ENCODE data around the gene DNAH10.

Gene DNAH10

GRCh38 chr12:123889848-123890535 lies 127.9 kb downstream of the DNAH10 start:
- Histone ChIP-seq H2AFZ (ENCODE audit: low read depth, low read length) (no peak overlapping the region), H3K4me1 (ENCODE audit: insufficient read depth, low read length) (no peaks in the 10 kb centered on the region), H3K4me3 (ENCODE audit: low read length) (no peak overlapping the region), H3K27me3 (ENCODE audit: insufficient read depth, low read length) (no peaks in the 10 kb centered on the region), H3K36me3 (ENCODE audit: insufficient read depth, low read length) (no peaks in the 10 kb centered on the region), H3K9me3 (ENCODE audit: low read length) (peaks cover 1% of the 10 kb centered on the region)

DNA sequence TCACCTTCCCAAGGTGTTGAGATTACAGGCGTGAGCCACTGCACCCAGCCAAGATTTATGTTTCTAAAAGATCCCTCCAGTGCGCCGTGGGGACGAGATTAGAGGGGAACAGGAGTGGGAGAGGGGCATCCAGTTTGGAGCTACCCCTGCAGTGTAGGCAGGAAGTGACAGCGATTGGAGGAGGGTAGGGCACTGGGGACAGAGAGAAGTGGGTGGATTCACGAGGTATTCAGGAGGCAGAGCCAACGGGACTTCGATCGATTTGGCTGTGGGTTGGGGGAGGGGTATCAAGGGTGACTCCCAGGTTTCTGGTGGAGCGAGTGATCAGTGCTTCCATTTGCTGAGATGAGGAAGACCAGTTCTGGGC lies 128.4 kb downstream of the DNAH10 start:
- Histone ChIP-seq H2AFZ (ENCODE audit: low read depth, low read length) (no peak overlapping the region), H3K36me3 (ENCODE audit: insufficient read depth, low read length) (no peaks in the 10 kb centered on the region), H3K4me1 (ENCODE audit: insufficient read depth, low read length) (no peaks in the 10 kb centered on the region), H3K27me3 (ENCODE audit: insufficient read depth, low read length) (no peaks in the 10 kb centered on the region), H3K4me3 (ENCODE audit: low read length) (no peak overlapping the region), H3K9me3 (ENCODE audit: low read length) (peaks cover 1% of the 10 kb centered on the region)

DNA sequence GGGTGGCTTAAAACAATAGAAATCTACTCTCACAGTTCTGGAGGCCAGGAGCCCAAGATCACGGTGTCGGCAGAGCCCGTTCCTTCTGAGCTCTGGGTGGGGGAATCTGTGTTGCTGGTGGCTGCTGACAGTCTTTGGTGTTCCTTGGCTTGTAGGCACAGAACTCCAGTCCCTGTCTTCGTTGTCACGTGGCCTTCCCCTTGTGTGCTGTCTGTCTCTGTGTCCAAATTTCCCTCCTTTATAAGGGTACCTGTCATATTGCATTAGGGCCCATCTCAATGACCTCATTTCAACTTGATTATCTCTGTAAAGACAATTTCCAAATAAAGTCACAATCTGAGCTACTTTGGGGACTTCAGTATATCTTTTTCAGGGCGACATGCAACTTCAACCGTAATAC lies 128.9 kb downstream of the DNAH10 start:
- H3K27me3 ChIP-seq (ENCODE audit: insufficient read depth, low read length) = no peaks in the 10 kb centered on the region

GRCh38 chr12:123891516-123892179 lies 129.5 kb downstream of the DNAH10 start:
- no peaks in the 10 kb centered on the region for H3K27me3 ChIP-seq (ENCODE audit: insufficient read depth, low read length)
- H3K4me1 ChIP-seq (ENCODE audit: insufficient read depth, low read length) = no peaks in the 10 kb centered on the region
- H3K9me3 ChIP-seq (ENCODE audit: low read length) = peaks cover 1% of the 10 kb centered on the region
- no peaks in the 10 kb centered on the region for H3K36me3 ChIP-seq (ENCODE audit: insufficient read depth, low read length)
- H2AFZ ChIP-seq (ENCODE audit: low read depth, low read length) = no peak overlapping the region
- no peak overlapping the region for H3K4me3 ChIP-seq (ENCODE audit: low read length)

More for the DNA sequence above, 128.9 kb downstream of the DNAH10 start:
- Histone ChIP-seq H2AFZ (ENCODE audit: low read depth, low read length) (no peak overlapping the region), H3K36me3 (ENCODE audit: insufficient read depth, low read length) (no peaks in the 10 kb centered on the region), H3K4me1 (ENCODE audit: insufficient read depth, low read length) (no peaks in the 10 kb centered on the region), H3K9me3 (ENCODE audit: low read length) (peaks cover 1% of the 10 kb centered on the region), H3K4me3 (ENCODE audit: low read length) (no peak overlapping the region)

DNA sequence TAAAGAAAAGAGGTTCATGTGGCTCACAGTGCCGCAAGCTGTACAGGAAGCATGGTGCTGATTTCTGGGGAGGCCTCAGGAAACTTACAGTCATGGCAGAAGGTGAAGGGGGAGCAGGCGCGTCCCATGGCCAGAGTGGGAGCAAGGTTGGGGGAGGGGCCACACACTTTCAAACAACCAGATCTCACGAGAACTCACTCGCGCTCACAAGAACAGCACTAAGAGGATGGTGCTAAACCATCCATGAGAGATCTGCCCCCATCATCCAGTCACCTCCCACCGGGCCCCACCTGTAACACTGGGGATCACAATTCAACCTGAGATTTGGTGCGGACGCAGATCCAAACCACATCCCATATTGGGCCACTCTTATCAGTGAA lies 130.1 kb downstream of the DNAH10 start:
- no peaks in the 10 kb centered on the region for H3K27me3 ChIP-seq (ENCODE audit: insufficient read depth, low read length)
- H3K4me3 ChIP-seq (ENCODE audit: low read length) = no peak overlapping the region
- H3K36me3 ChIP-seq (ENCODE audit: insufficient read depth, low read length) = no peaks in the 10 kb centered on the region
- no peak overlapping the region for H2AFZ ChIP-seq (ENCODE audit: low read depth, low read length)
- peaks cover 1% of the 10 kb centered on the region for H3K9me3 ChIP-seq (ENCODE audit: low read length)
- H3K4me1 ChIP-seq (ENCODE audit: insufficient read depth, low read length) = no peaks in the 10 kb centered on the region

DNA sequence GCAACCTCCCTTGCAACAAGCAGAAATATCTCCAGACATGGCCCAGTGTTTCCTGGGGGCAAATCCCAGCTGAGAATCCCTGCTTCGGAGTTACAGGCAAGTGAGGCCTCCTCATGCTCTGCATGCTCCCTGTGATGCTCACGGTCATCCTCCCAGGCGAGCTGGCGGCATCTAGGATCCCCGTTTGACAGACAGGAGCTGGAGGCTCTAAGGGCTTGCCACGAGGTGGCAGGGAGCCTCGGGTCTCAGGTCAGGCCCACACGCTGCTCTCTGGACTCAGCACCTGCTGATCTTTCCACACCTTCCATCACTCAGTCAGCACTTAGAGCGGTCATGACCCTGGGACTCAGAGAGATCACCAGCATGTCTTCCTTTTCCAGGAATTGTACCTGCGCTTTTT lies 130.8 kb downstream of the DNAH10 start:
- no peak overlapping the region for H2AFZ ChIP-seq (ENCODE audit: low read depth, low read length)
- peaks cover 1% of the 10 kb centered on the region for H3K9me3 ChIP-seq (ENCODE audit: low read length)
- H3K4me3 ChIP-seq (ENCODE audit: low read length) = no peak overlapping the region
- H3K27me3 ChIP-seq (ENCODE audit: insufficient read depth, low read length) = no peaks in the 10 kb centered on the region
- no peaks in the 10 kb centered on the region for H3K4me1 ChIP-seq (ENCODE audit: insufficient read depth, low read length)
- H3K36me3 ChIP-seq (ENCODE audit: insufficient read depth, low read length) = no peaks in the 10 kb centered on the region

DNA sequence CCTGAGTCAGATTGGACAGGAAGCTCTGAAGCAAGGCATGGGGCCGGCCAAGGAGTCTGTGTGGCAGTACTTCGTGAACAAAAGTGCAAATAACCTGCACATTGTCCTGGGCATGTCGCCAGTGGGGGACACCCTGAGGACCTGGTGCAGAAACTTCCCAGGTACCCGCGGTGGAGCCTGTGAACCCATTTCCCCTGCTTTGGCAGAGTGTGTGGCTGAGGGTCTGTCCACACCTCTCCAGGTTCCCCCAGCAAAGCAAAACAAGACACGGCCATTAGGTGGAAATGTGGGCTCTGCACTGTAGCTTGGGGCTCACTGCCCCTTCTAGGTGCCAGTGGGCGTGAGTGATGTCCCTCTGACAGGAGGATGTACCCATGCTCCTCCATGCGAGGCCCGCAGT lies 131.2 kb downstream of the DNAH10 start:
- H3K27me3 ChIP-seq (ENCODE audit: insufficient read depth, low read length) = no peaks in the 10 kb centered on the region
- H3K9me3 ChIP-seq (ENCODE audit: low read length) = peaks cover 1% of the 10 kb centered on the region
- H3K4me1 ChIP-seq (ENCODE audit: insufficient read depth, low read length) = no peaks in the 10 kb centered on the region
- no peak overlapping the region for H3K4me3 ChIP-seq (ENCODE audit: low read length)
- H2AFZ ChIP-seq (ENCODE audit: low read depth, low read length) = no peak overlapping the region
- H3K36me3 ChIP-seq (ENCODE audit: insufficient read depth, low read length) = no peaks in the 10 kb centered on the region

DNA sequence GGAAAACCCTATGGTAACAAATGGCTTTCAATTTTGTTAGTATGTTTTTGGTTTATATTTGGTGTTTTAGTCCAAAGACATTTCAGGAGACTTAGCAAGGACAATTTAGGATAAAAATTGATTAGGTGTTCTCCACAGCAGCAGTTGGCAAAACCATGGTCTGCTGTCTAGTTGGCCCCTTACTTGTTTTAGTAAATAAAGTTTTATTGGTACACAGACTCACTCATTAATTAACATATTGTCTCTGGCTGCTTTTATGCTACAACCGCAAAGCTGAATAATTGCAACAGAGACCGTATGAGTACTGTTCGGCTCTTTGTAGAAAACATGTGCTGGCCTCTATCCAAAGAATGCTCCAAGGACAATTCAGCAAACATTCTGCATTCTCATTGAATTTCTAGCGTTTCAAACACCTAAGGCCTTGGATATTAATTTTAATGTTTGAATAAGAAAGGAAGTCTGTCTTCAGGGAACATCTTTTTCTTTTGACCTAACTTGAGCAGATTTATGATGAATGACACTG lies 132.8 kb downstream of the DNAH10 start:
- Histone ChIP-seq H3K4me3 (ENCODE audit: low read length) (no peak overlapping the region), H3K9me3 (ENCODE audit: low read length) (peaks cover 1% of the 10 kb centered on the region), H3K4me1 (ENCODE audit: insufficient read depth, low read length) (no peaks in the 10 kb centered on the region), H3K36me3 (ENCODE audit: insufficient read depth, low read length) (no peaks in the 10 kb centered on the region), H2AFZ (ENCODE audit: low read depth, low read length) (no peak overlapping the region), H3K27me3 (ENCODE audit: insufficient read depth, low read length) (no peaks in the 10 kb centered on the region)

- Histone ChIP-seq H3K27me3 (ENCODE audit: insufficient read depth, low read length) (peaks cover 2% of the 10 kb centered on the region), H3K36me3 (ENCODE audit: insufficient read depth, low read length) (no peaks in the 10 kb centered on the region), H3K4me3 (ENCODE audit: low read length) (no peak overlapping the region), H3K4me1 (ENCODE audit: insufficient read depth, low read length) (no peaks in the 10 kb centered on the region), H3K9me3 (ENCODE audit: low read length) (peaks cover 1% of the 10 kb centered on the region), H2AFZ (ENCODE audit: low read depth, low read length) (no peak overlapping the region)
Observed at GRCh38 chr12:123895451-123895850, 133.3 kb downstream of the DNAH10 start.

DNA sequence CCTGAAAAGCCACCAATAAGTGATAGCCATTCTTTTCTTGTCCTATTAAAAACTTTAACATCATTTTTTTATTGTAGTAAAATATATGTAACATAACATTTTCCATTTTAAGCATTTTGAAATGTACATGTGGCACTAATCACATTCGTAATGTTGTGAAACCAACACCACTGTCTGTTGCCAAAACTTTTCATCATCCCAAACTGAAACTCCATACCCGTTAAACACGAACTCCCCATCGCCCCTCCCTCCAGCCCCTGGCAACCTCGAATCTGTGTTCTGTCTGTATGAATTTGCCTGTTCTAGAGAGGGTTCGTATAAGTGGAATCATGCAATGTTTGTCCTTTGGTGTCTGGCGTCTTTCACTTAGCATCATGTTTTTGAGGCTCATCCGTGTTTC lies 134.7 kb downstream of the DNAH10 start:
- Histone ChIP-seq H3K4me3 (ENCODE audit: low read length) (no peak overlapping the region), H3K9me3 (ENCODE audit: low read length) (peaks cover 1% of the 10 kb centered on the region), H2AFZ (ENCODE audit: low read depth, low read length) (no peak overlapping the region), H3K4me1 (ENCODE audit: insufficient read depth, low read length) (no peaks in the 10 kb centered on the region), H3K27me3 (ENCODE audit: insufficient read depth, low read length) (peaks cover 2% of the 10 kb centered on the region), H3K36me3 (ENCODE audit: insufficient read depth, low read length) (no peaks in the 10 kb centered on the region)

GRCh38 chr12:123897221-123897620 lies 135.1 kb downstream of the DNAH10 start:
- H3K36me3 ChIP-seq (ENCODE audit: insufficient read depth, low read length) = no peaks in the 10 kb centered on the region
- no peak overlapping the region for H2AFZ ChIP-seq (ENCODE audit: low read depth, low read length)
- H3K27me3 ChIP-seq (ENCODE audit: insufficient read depth, low read length) = peaks cover 2% of the 10 kb centered on the region
- H3K4me3 ChIP-seq (ENCODE audit: low read length) = no peak overlapping the region
- H3K4me1 ChIP-seq (ENCODE audit: insufficient read depth, low read length) = no peaks in the 10 kb centered on the region
- H3K9me3 ChIP-seq (ENCODE audit: low read length) = peaks cover 1% of the 10 kb centered on the region

GRCh38 chr12:123898673-123899072 lies 136.6 kb downstream of the DNAH10 start:
- no peak overlapping the region for H3K4me3 ChIP-seq (ENCODE audit: low read length)
- H3K27me3 ChIP-seq (ENCODE audit: insufficient read depth, low read length) = peaks cover 2% of the 10 kb centered on the region
- no peak overlapping the region for H2AFZ ChIP-seq (ENCODE audit: low read depth, low read length)
- H3K36me3 ChIP-seq (ENCODE audit: insufficient read depth, low read length) = no peaks in the 10 kb centered on the region
- peaks cover 1% of the 10 kb centered on the region for H3K9me3 ChIP-seq (ENCODE audit: low read length)
- H3K4me1 ChIP-seq (ENCODE audit: insufficient read depth, low read length) = no peaks in the 10 kb centered on the region

- Histone ChIP-seq H2AFZ (ENCODE audit: low read depth, low read length) (no peak overlapping the region), H3K27me3 (ENCODE audit: insufficient read depth, low read length) (peaks cover 2% of the 10 kb centered on the region), H3K4me1 (ENCODE audit: insufficient read depth, low read length) (no peaks in the 10 kb centered on the region), H3K4me3 (ENCODE audit: low read length) (no peak overlapping the region), H3K36me3 (ENCODE audit: insufficient read depth, low read length) (no peaks in the 10 kb centered on the region), H3K9me3 (ENCODE audit: low read length) (no peaks in the 10 kb centered on the region)
Observed at GRCh38 chr12:123899368-123899767, 137.3 kb downstream of the DNAH10 start.

Data from neuron (in vitro differentiated cells).